ENCODE results near the gene KRT26. TPM values are rescaled to one million over a fixed set of nuclear protein-coding genes. Genes with fewer than 3 reads are reported as not detected.

Gene KRT26
- total RNA-seq, result not detected
- long read RNA-seq, donor 1, result 0 reads
- long read RNA-seq, donor 2, result 0 reads

- no peak within 1 kb of the TSS for H3K4me3 ChIP-seq
- no peaks in the 10 kb centered on the region for H3K4me1 ChIP-seq (ENCODE audit: low read depth)
- intact Hi-C loops (cut with DNase I, micrococcal nuclease), result no loop called here
- no peak for TF ChIP-seq CTCF (IDR thresholded peaks at IDR 0.05)
- ATAC-seq (no peak), DNase-seq (no peak)
- H3K9me3 ChIP-seq, result no peaks in the 10 kb centered on the region
- no peaks in the 10 kb centered on the region for H3K36me3 ChIP-seq (ENCODE audit: low read depth)
Measured at GRCh38 chr17:40772101-40772500, at the start of gene KRT26. TSS of gene KRT26 (minus strand) at chr17:40772201. CDS start at chr17:40772113, 88 bp downstream.

GRCh38 chr17:40821536-40821935 is 49.5 kb upstream of the KRT26 start:
- Histone ChIP-seq H3K4me1 (ENCODE audit: low read depth) (no peaks in the 10 kb centered on the region), H3K36me3 (ENCODE audit: low read depth) (no peaks in the 10 kb centered on the region), H3K9me3 (no peaks in the 10 kb centered on the region), H3K4me3 (no peak overlapping the region)
- DNase-seq (no peak), ATAC-seq (no peak)
- intact Hi-C loops (cut with DNase I, micrococcal nuclease), result no loop called here
- no peak for TF ChIP-seq CTCF (IDR thresholded peaks at IDR 0.05)

GRCh38 chr17:40820228-40820838 is 48.3 kb upstream of the KRT26 start:
- no peak for TF ChIP-seq CTCF (IDR thresholded peaks at IDR 0.05)
- no peaks in the 10 kb centered on the region for H3K36me3 ChIP-seq (ENCODE audit: low read depth)
- intact Hi-C loops (cut with DNase I, micrococcal nuclease), result no loop called here
- DNase-seq (no peak), ATAC-seq (no peak)
- no peak overlapping the region for H3K4me3 ChIP-seq
- no peaks in the 10 kb centered on the region for H3K4me1 ChIP-seq (ENCODE audit: low read depth)
- no peaks in the 10 kb centered on the region for H3K9me3 ChIP-seq

GRCh38 chr17:40819528-40820125 is 47.6 kb upstream of the KRT26 start:
- Histone ChIP-seq H3K4me3 (no peak overlapping the region), H3K36me3 (ENCODE audit: low read depth) (no peaks in the 10 kb centered on the region), H3K9me3 (no peaks in the 10 kb centered on the region), H3K4me1 (ENCODE audit: low read depth) (no peaks in the 10 kb centered on the region)
- TF ChIP-seq CTCF (IDR thresholded peaks at IDR 0.05), result no peak
- intact Hi-C loops (cut with DNase I, micrococcal nuclease), result no loop called here
- DNase-seq (no peak), ATAC-seq (no peak)

GRCh38 chr17:40818733-40819527 is 46.9 kb upstream of the KRT26 start:
- TF ChIP-seq CTCF (IDR thresholded peaks at IDR 0.05), result no peak
- ATAC-seq (peak; percentile 99), DNase-seq (peak; percentile 80 to 90 (median 90))
- intact Hi-C loops (cut with DNase I, micrococcal nuclease), result no loop called here
- H3K4me1 ChIP-seq (ENCODE audit: low read depth), result no peaks in the 10 kb centered on the region
- no peaks in the 10 kb centered on the region for H3K9me3 ChIP-seq
- no peaks in the 10 kb centered on the region for H3K36me3 ChIP-seq (ENCODE audit: low read depth)
- H3K4me3 ChIP-seq, result peak overlapping the region; percentile 46

Data from mucosa of descending colon (tissue), 3 donors.